Neural cell (in vitro differentiated cells): ENCODE results near the gene TBC1D19.

Source experiments
- EZH2 ChIP-seq: fragments of 200-600, 300-800 bp; shearing (Covaris generic), sonication (generic); IDR thresholded peaks from 2 replicates; pipeline ENCODE4 v1.6.1; 2014; ENCODE audit warnings: antibody characterized with exemption, low read length, borderline replicate concordance, mild to moderate bottlenecking; ENCODE audit not compliant: insufficient read depth, poor library complexity, severe bottlenecking
- MXI1 ChIP-seq: fragments of 450-650 bp; conservative IDR thresholded peaks from 2 replicates; pipeline ENCODE4 v1.6.1; 2014; ENCODE audit warnings: antibody characterized with exemption, mild to moderate bottlenecking; ENCODE audit not compliant: poor library complexity, severe bottlenecking
- TF ChIP-seq, protein P1 (sequence below): fragments of 450-650 bp; IDR thresholded peaks from 2 replicates; pipeline ENCODE4 v1.5.1; 2014; ENCODE audit warnings: antibody characterized with exemption, mild to moderate bottlenecking, moderate library complexity; ENCODE audit not compliant: poor library complexity, severe bottlenecking

DNA sequence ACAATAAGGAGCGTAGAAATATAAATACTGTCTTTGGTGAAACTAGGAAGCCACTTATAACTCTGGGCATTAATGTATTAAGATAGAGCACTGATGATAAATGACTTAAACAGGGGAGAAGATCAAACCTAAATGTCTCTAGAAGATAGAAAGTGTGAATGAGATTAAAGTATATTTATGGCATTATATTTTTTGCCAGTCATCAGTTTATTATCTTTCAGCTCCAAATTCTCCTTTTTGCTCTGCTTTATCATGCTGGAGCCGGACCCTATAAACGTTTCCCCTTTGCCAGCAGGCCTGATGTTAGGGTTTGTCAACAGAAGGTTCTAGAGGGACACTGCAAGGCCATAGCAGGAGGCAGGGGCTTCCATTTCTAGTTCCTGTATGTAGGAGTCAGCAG is 76.4 kb downstream of the TBC1D19 start:
- TF ChIP-seq EZH2 (no peak), MXI1 (no peak)
- TF ChIP-seq, protein P1, sequence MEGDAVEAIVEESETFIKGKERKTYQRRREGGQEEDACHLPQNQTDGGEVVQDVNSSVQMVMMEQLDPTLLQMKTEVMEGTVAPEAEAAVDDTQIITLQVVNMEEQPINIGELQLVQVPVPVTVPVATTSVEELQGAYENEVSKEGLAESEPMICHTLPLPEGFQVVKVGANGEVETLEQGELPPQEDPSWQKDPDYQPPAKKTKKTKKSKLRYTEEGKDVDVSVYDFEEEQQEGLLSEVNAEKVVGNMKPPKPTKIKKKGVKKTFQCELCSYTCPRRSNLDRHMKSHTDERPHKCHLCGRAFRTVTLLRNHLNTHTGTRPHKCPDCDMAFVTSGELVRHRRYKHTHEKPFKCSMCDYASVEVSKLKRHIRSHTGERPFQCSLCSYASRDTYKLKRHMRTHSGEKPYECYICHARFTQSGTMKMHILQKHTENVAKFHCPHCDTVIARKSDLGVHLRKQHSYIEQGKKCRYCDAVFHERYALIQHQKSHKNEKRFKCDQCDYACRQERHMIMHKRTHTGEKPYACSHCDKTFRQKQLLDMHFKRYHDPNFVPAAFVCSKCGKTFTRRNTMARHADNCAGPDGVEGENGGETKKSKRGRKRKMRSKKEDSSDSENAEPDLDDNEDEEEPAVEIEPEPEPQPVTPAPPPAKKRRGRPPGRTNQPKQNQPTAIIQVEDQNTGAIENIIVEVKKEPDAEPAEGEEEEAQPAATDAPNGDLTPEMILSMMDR: no peak
